HG03520 (cell line): ENCODE data around the gene XRCC2.
"Not testable (repeated sequence)": the region's sequence is repeated elsewhere in the genome, so short reads cannot be mapped to it uniquely, and the experiment has no call there.

Source experiments
- ATAC-seq: cut with Tn5 transposase; IDR thresholded peaks from one replicate; pipeline ENCODE4 v1.9.1; 2021; ENCODE audit warnings: mild to moderate bottlenecking, moderate library complexity; ENCODE audit not compliant: unreplicated experiment

The XRCC2 gene

DNA sequence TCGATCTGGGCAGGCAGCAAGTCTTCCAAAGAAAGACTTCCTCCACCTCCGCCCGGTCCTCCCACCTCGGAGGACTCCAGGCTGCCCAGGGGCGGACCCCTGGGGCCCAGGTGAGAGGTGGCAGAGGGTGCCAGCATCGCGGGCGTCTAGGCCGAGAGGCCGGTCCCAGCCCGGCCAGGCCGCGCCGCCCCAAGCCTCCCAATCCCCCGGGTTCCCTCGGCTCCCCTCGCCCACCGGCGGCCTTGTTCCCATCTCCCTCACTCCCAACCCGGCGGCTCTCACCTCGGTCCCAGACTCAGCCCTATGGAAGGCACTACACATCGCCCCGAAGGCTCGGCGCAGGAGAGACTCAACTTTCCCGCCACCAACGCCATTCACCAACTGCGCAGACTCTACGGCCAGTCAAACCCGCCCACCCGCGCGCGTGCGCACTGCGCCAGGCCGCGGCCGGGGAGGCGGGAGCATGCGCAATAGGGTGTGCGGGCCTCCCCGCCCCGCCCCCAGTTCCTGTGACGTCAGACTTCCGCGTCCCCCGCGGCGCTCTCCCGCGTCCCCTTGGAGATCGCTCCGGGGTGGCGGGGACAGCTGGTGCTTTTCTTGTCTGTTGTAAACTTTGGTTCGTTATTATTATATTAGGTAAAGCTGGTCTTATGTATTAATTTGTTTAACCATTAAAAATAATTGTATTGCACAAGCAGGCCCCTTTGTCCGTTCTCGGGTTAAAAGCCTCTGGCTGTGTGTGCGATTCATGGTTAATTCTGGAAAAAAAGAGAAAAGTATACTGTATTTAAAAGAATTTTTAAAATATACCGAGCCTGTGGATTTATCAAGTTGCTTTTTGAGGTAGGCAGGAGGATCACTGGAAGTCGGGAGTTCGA, at the start of gene XRCC2:
Gene XRCC2, minus strand, starts transcription at position 383 of the 878 bp plus-strand sequence. Its CDS starts 62 bp downstream, at position 321.
- peak; percentile 90 for ATAC-seq

DNA sequence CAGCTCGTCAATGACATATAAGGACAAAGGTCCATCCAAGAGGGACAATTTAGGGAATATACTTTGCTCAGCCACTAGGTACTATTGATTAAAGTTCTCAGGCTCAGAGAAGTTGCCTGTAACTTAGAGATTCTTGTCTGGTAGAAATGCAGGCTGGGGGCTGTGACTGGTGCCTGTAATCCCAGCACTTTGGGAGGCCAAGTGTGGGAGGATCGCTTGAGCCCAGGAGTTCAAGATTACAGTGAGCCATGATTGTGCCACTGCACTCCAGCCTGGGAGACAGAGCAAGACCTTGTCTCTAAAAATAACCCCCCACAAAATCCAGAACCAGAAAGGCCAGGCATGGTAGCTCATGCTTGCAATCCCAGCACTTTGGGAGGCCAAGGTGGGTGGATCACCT, 47.4 kb upstream of the XRCC2 start:
- ATAC-seq, result no peak

DNA sequence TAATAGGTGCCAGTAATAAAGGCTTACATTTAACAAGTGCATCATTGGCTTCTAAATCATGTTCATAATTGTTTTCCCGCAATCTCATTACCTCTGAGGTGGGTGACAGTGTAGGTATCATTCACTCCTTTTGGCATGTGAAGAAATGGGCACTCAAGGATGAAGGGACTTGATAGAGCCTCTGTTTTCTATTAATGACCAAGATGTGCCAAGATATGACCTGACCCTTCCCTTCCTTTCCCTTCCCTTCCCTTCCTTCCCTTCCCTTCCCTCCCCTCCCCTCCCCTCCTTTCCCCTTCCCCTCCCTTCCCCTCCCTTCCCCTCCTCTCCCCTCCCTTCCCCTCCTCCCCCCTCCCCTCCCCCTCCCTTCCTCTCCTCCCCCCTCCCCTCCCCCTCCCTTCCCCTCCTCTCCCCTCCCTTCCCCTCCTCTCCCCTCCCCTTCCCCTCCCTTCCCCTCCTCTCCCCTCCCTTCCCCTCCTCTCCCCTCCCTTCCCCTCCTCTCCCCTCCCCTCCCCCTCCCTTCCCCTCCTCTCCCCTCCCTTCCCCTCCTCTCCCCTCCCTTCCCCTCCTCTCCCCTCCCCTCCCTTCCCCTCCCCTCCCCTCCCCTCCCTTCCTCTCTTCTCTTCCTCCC, 36.6 kb upstream of the XRCC2 start:
- ATAC-seq, result not testable (repeated sequence)

DNA sequence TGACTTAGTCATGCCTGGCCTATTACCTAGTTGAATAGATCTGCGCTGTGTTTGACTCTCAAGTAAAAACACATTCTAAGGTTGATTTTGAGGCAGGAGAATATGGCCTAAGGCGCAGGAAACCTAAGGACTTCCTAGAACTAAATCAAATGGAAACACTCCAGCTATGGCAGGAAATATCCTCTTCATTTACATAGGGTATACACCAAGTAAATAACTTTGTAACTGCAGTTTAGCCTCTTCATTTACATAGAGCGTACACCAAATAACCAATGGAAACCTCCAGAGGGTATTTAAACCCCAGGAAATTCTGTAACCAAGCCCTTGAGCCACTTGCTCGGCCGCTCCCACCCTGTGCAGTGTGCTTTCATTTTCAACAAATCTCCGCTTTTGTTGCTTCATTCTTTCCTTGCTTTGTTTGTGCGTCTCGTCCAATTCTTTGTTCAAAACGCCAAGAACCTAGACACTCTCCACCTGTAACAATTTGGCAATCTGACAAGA, 35.6 kb upstream of the XRCC2 start:
- no peak for ATAC-seq

DNA sequence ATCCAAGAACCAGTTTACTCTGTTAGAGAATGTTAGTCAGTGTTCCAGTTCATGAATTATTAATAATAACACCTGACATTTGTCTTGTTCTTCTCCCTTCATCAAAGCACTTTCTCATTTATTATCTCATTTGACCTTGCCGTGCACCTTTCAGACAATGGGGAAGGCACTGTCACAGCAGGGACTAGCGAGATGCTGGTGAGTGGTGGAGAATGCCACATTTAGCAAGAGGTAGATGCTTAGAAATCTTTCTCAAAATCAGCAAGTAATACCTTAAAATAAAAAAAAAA, 34.2 kb upstream of the XRCC2 start:
- no peak for ATAC-seq

DNA sequence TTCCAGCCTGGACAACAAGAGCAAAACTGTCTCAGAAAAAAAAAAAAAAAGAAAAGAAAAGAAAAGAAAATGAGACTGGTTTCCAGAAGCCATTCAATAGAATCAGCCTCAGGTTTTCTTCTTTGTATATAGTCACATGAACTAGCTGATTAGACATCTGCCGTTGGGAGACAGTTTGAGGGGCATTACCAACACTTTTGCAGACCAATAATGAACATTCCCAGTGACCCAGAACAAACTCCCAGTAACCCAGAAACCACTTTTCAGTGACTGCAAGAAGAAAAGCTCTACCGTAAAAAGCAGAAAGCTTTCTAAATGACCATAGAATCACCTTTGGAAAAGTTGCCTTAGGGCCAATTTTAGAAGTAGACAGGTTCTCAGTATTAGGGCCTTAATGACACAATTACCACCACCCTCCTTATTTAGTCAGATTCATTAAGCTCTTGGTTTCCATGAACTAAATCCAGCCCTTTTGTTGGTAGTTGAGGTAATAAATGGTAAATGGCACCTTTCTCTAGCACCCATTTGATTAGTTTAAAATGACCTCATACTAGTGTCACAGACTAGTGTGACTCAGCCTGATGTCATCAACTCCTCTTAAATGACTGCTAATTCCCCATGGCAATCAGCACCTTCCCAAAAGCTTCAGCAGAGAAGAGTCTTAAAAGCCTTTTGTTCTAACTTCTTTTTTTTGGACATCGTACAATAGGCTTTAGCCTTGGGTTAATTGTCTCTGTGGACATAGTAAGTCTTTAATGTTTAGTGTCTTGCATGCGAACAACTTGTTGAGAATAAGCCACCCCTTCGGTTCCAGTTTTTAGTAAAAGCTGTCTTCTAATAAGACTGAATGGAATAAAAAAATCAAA, 33.6 kb upstream of the XRCC2 start:
- no peak for ATAC-seq

DNA sequence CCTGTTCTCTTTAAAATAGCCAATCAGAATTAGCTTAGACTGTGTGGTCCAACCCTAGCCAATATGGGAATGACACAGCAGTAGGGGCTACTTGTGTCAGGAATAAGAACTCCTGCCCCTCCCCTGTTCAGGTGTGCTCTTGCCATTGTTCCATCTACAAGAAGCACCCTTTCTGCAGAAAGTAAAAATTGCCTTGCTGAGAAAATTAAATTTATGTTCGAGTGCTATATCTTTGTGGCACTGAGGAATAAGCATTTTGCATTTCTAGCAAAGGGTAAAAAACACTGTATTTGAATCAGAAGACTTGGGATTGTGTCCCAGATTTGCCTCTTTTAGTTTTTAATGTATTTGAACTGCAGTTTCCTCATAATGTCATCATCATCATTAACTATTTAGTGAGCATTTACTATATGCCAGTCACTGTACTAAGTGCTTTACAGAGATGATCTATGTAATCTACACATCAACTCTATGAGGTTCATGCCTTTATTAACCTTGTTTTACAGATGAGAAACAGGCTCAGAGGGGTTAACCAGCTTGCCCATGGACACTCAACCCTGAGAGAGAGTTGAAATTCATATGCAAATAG, 28.9 kb upstream of the XRCC2 start:
- no peak for ATAC-seq

DNA sequence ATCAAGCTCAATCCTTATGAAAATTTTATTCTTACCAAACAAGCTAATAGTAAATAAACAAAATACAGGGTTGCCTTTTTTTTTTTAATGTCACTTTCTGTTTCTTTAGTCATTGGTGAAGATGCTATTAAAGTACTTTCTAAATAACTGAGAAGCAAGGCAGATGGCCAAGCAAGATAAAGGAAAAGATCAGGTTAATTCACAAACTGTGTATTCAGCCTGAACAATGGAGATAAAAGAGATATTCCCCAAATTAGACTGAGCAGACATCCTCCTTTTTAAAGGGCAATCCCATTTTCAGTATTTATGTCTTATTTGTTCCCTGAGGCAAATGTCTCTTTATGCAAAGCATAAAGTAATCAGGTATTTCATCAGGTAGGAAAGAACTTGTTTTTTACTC, 23.1 kb upstream of the XRCC2 start:
- no peak for ATAC-seq

DNA sequence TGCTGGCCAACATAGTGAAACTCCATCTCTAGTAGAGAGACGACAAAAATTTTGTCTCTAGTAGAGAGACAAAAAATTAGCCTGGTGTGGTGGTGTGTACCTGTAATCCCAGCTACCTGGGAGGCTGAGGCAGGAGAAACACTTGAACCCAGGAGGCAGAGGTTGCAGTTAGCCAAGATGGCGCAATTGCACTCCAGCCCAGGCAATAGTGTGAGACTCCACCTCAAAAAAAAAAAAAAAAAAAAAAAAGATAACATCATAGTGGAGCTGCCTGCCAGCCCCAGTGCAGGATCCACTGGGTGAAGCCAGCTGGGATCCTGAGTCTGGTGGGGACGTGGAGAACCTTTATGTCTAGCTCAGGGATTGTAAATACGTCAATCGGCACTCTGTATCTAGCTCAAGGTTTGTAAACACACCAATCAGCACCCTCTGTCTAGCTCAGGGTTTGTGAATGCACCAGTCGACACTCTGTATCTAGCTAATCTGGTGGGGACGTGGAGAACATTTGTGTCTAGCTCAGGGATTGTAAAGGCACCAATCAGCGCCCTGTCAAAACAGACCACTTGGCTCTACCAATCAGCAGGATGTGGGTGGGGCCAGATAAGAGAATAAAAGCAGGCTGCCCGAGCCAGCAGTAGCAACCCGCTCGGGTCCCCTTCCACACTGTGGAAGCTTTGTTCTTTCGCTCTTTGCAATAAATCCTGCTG, 21.5 kb upstream of the XRCC2 start:
- ATAC-seq, result not testable (repeated sequence)

DNA sequence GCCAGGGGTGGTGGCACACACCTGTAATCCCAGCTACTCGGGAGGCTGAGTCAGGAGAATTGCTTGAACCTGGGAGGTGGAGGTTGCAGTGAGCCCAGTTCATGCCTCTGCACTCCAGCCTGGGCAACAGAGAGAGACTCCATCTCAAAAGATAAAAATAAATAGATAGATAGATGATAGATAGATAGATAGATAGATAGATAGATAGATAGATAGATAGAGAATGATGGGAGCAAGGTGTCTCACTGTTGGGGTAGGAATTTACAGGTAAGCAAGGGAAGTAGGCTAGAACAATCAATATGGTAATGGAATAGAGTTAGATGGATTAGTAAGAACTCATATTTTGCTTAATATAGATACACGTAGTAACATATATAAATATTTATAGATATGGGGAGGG, 16.3 kb upstream of the XRCC2 start:
- not testable (repeated sequence) for ATAC-seq

DNA sequence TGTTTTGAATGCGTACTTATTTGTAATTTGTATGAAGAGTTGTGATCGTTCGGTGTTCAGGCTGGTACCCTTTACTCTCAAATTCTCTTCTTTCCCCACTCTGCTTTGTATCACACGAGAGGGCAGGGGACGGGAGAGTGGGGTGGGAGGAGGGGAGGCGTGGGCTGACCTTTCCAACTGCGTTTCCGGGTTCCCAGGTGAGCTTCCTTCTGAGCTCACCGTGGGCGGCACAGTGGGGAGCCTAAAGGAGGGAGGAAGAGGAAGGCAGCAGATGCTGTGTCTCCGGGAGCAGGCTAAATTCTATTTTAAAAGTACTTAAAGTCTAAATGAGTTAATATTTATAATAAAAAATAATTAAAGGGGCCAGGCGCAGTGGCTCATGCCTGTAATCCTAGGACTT, 7.4 kb upstream of the XRCC2 start:
- no peak for ATAC-seq

DNA sequence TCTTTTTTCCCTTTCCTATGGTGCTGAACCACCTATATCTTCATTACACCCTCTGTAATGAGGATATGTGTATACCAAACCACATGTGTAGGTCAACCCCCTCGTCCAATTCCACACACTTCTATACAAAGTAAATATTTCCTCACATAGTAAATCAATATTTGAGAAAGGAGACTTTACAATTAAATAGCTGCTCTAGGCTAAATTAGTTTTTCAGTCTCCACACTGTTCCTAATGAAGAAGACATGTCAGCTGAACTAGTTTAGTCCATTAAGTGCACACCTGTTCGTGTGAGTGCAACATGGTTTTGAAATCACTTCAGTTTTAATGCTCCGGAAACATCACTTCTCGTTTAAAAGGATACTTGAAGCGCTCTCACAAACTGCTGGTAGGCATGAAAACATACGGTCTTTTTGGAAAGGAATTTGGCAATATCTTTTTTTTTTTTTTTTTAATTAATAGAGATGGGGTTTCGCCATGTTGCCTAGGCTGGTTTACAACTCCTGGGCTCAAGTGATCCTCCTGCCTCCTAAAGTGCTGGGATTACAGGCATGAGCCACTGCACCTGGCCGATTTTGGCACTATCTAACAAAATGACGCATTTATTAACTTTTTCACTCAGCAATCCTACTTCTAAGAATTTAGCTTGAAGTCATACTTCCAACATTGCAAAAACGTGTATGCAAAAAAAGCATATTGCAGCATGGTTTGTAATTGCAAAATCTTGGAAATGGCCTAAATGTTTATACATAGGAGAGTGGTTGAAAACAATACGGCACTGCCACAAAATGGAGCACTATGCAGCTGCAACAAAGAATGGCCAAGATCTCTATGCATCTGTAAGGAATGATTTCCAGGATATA, 2.1 kb upstream of the XRCC2 start:
- no peak for ATAC-seq

DNA sequence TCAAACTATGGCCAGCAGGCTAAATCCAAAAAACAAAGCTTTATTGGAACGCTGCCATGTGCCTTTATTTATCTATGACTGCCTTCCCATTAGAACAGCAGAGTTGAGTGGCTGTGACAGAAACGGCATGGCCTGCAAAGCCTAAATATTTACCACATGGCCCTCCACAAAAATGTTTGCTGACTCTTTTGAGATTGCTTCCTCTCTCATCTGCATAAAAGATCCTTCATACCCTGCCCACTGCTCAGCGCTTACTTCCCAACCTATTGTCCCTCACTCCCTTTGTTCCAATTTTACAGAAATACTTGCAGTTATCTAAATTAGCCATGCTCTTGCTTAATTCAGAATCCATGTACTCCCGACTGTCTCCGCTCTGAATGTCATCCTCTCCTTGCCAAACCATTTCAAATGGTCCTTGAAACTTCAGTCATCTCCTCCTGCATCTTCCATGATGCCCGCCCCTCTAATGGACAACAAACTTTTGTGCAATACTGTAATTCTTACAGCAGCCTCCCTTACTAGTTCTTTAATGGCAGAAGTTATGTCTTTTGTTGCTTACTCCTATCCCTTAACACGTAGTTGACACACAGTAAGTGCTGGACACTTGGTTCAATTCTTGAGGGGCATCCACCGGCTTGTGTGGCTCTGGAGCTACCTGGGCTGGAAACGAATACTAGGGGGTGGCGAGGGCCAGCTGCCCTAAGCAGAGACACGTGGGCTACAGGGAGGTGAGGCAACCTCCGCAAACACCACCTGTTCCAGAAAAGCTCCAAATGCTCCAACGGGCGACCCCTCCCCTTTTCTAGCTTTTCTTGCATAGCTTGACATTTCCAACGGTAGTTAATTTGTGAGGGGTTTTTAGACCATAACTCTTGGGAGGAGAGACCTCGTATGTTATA, 832 bp downstream of the XRCC2 start:
- ATAC-seq, result peak; percentile 24

DNA sequence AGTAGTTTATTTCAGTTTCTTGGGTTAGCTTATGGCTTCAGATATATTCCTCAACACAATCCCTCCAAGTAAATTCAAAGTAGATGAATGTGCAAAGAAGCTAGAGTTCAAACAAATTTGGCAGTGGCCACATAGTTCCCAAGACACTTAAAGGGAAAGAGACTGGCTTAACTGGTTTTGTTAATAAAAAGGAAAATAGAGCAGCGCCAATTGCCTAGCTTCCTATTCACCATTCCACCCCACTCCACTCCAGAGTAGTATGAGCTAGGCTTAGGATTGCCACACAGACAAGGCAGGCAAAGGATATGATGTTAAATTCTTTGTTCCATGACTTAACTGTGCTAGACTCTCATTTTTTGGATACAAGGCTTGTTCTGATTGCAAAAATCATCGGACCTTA, 2.0 kb downstream of the XRCC2 start:
- no peak for ATAC-seq

DNA sequence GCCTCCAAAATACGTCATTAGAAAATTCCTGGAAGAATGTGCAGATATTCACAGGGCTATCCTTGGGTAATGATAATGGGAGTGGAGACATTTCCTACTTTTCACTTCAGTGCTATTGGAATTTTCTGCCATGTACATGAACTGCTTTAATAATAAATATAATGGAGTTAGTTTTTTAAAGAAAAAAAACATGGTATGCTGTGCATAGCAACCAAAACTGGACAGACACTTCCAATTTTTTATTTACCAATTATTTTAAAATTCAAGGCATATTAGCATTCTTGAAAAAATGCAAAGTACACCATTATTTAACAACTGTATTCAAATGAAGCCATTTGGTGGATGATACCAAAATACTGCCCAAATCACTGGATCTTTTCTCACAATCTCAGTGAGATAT, 3.3 kb downstream of the XRCC2 start:
- ATAC-seq, result no peak

DNA sequence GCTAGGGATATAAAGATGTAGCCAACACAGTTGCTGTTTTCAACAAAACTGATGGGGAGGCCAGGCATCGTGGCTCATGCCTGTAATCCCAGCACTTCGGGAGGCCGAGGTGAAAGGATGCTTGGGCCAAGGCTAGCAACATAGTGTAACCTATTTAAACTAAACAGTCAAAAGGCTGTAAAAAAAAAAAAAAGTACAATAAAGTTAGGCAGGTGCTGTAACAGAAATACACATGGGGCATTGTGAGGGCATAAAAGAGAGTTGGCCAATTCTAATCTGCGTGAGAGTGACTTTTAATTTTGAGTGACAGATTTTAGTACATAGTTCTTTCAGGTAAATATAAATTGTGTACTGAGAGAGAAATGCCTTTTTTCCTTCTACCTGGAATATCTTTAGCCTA, 6.2 kb downstream of the XRCC2 start:
- no peak for ATAC-seq

DNA sequence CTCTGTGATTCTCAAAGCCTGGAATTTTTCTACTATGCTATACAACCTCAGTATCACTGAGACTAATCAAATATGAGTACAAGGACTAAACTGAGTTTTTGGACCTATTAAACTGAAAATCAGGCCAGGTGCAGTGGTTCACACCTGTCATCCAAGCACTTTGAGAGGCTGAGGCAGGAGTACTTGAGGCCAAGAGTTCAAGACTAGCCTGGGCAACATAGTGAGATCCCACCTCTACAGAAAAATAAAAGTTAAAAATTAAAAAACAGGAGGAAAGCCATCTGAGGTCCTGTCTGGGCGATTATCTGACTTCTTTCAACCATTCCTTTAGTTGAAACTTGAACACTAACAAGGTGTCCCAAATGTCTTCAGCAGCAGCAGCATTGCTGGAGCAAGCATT, 7.0 kb downstream of the XRCC2 start:
- no peak for ATAC-seq

DNA sequence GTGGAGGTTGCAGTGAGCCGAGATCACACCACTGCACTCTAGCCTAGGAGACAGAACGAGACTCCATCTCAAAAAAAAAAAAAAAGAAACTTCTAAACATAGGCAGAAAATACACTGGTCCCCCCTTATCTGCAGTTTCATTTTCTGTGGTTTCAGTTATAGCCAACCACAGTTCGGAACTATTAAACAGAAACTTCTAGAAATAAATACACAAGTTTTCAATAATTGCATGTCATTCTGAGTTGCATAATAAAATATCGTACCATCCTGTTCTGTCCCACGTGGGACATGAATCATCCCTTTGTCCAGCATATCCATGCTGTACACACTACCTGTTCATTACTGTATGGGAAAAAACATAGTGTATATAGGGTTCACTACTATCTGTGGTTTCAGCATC, 8.0 kb downstream of the XRCC2 start:
- ATAC-seq, result no peak

DNA sequence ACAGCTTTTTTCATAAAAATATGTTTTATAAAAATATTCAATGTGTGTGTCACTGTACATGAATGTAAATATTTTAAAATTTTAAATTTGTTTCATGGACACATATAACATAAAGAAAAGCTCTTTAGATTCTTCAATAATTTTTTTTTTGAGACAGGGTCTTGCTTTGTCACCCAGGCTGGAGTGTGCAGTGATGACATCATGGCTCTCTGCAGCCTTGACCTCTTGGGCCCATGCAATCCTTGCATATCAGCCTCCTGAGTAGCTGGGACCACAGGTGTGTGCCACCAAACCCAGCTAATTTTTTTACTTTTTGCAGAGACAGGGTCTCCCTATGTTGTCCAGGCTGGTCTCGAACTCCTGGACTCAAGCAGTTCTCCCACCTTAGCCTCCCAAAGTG, 9.9 kb downstream of the XRCC2 start:
- no peak for ATAC-seq
